ENCODE measurements around the gene TSSK2.

Gene TSSK2

GRCh38 chr22:19098157-19098556 lies 33.0 kb upstream of the TSSK2 start:
- H3K4me3 ChIP-seq (ENCODE audit: low read depth in 1 of 2, low read length in 1 of 2), result no peak overlapping the region
- H3K27ac ChIP-seq, result peak overlapping the region; percentile 96
- H3K9me3 ChIP-seq, result no peaks in the 10 kb centered on the region
- no peaks in the 10 kb centered on the region for H3K27me3 ChIP-seq
- peaks cover 10% of the 10 kb centered on the region for H3K36me3 ChIP-seq
- H3K4me1 ChIP-seq (ENCODE audit: control insufficient read depth in 1 of 2, insufficient read depth in 1 of 2, low read depth in 1 of 2, low read length in 1 of 2), result peaks cover 52 to 73% of the 10 kb centered on the region in 2 experiments
- TF ChIP-seq, protein P1, sequence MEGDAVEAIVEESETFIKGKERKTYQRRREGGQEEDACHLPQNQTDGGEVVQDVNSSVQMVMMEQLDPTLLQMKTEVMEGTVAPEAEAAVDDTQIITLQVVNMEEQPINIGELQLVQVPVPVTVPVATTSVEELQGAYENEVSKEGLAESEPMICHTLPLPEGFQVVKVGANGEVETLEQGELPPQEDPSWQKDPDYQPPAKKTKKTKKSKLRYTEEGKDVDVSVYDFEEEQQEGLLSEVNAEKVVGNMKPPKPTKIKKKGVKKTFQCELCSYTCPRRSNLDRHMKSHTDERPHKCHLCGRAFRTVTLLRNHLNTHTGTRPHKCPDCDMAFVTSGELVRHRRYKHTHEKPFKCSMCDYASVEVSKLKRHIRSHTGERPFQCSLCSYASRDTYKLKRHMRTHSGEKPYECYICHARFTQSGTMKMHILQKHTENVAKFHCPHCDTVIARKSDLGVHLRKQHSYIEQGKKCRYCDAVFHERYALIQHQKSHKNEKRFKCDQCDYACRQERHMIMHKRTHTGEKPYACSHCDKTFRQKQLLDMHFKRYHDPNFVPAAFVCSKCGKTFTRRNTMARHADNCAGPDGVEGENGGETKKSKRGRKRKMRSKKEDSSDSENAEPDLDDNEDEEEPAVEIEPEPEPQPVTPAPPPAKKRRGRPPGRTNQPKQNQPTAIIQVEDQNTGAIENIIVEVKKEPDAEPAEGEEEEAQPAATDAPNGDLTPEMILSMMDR (IDR thresholded peaks at IDR 0.05), result no peak

DNA sequence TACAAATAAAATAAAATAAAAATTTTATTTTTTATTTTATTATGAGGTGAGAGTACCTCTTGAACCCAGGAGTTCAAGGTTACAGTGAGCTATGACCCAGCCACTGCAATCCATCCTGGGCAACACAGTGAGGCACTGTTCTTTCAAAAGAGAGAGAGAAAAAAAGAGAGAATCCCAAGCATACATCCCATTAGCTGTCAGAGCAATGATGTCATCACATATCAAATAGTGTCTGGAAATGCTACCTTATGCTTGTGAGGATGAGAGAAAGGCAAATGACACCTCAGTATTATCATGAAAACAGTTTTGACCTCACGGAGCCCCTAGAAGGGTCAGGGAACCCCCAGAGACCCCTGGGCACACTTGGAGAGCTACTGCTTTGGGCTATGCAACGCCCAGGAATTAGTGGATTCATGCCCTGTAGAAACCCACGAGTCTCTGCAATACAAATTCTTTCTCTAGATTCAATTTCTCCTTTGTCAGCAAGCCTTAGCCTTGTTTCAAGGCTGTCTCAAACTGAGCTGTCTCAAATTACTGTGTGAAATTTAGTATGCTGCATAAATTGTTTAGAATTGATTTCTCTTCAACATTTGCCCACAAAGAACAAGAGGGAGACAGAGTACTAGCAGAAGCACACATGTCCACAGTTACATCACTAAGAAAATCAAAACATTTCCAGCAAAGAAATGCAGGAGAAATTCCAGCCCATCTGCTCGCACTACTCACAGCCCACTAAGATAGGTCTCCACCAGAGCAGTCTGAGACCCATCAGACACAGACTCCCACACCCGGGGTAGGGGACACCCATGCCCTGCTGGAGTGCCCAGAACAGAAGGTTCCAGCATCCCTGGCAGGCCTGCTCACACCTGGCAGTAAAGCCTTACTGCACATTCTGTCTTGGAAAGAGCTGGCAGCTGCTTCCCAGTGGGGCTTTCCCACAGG lies 27.0 kb upstream of the TSSK2 start:
- H3K4me3 ChIP-seq (ENCODE audit: low read depth in 1 of 2, low read length in 1 of 2), result no peak overlapping the region
- no peaks in the 10 kb centered on the region for H3K9me3 ChIP-seq
- peak overlapping the region; percentile 96 for H3K27ac ChIP-seq
- no peaks in the 10 kb centered on the region for H3K36me3 ChIP-seq
- peaks cover 52 to 78% of the 10 kb centered on the region in 2 experiments for H3K4me1 ChIP-seq (ENCODE audit: control insufficient read depth in 1 of 2, insufficient read depth in 1 of 2, low read depth in 1 of 2, low read length in 1 of 2)
- TF ChIP-seq, protein P1 (IDR thresholded peaks at IDR 0.05), result no peak
- no peaks in the 10 kb centered on the region for H3K27me3 ChIP-seq

DNA sequence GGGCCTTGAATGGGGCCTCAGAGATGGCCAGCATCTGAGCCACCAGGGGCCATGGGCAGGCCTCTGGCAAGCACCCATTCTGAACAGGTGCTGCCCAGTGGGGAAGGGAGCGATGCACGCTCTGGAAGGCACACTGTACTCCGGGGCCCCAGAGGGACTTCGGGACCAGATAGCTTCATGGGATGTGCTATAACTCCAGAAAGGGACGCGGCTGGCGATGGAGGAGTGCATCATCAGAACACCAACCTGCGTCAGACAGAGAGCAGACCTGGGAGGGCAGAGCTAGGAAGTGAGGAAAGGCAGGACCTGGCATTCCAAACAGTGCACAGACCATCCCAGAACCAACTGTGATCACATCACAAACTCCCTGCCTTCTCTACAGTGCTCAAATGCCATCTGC lies 25.7 kb upstream of the TSSK2 start:
- TF ChIP-seq, protein P1 (IDR thresholded peaks at IDR 0.05), result no peak
- H3K4me1 ChIP-seq (ENCODE audit: control insufficient read depth in 1 of 2, insufficient read depth in 1 of 2, low read depth in 1 of 2, low read length in 1 of 2), result peaks cover 53 to 78% of the 10 kb centered on the region in 2 experiments
- H3K27ac ChIP-seq, result peak overlapping the region; percentile 96
- H3K27me3 ChIP-seq, result no peaks in the 10 kb centered on the region
- H3K9me3 ChIP-seq, result no peaks in the 10 kb centered on the region
- H3K36me3 ChIP-seq, result no peaks in the 10 kb centered on the region
- H3K4me3 ChIP-seq (ENCODE audit: low read depth in 1 of 2, low read length in 1 of 2), result no peak overlapping the region

GRCh38 chr22:19105867-19106802 lies 25.0 kb upstream of the TSSK2 start:
- no peaks in the 10 kb centered on the region for H3K9me3 ChIP-seq
- peaks cover 60 to 78% of the 10 kb centered on the region in 2 experiments for H3K4me1 ChIP-seq (ENCODE audit: control insufficient read depth in 1 of 2, insufficient read depth in 1 of 2, low read depth in 1 of 2, low read length in 1 of 2)
- H3K27ac ChIP-seq, result peak overlapping the region; percentile 96
- H3K27me3 ChIP-seq, result no peaks in the 10 kb centered on the region
- H3K4me3 ChIP-seq (ENCODE audit: low read depth in 1 of 2, low read length in 1 of 2), result peak overlapping the region in 1 of 2 experiments; percentile 28
- H3K36me3 ChIP-seq, result no peaks in the 10 kb centered on the region
- TF ChIP-seq, protein P1 (IDR thresholded peaks at IDR 0.05), result peak; percentile 82

- Histone ChIP-seq H3K36me3 (no peaks in the 10 kb centered on the region), H3K9me3 (no peaks in the 10 kb centered on the region), H3K27ac (peak overlapping the region; percentile 96), H3K4me3 (ENCODE audit: low read depth in 1 of 2, low read length in 1 of 2) (peak overlapping the region in 1 of 2 experiments; percentile 28), H3K4me1 (ENCODE audit: control insufficient read depth in 1 of 2, insufficient read depth in 1 of 2, low read depth in 1 of 2, low read length in 1 of 2) (peaks cover 69 to 84% of the 10 kb centered on the region in 2 experiments), H3K27me3 (no peaks in the 10 kb centered on the region)
- TF ChIP-seq, protein P1 (IDR thresholded peaks at IDR 0.05), result no peak
These were observed 24.0 kb upstream of the TSSK2 start for GRCh38 chr22:19106886-19107729.

All from neutrophil (primary cell).